ENCODE measurements around the gene PITPNM1.

GRCh38 chr11:67505605-67506396 lies 638 bp upstream of the PITPNM1 start:
- TF ChIP-seq CTCF (IDR thresholded peaks at IDR 0.05; ENCODE audit: insufficient read depth, low read length, poor library complexity, severe bottlenecking) (peak; percentile 88), EZH2phosphoT487 (conservative IDR thresholded peaks at IDR 0.05; ENCODE audit: low read length) (no peak)

Measured in SU-DHL-6 (cell line).